DOHH2 (cell line): Measurements from ENCODE around the gene KIDINS220.

ENCODE experiments used
- H3F3A ChIP-seq: fragments of 200-600 bp; sonication (generic), shearing (Covaris generic); 2 replicates; pipeline ENCODE4 v1.6.0; 2016; ENCODE audit warnings: antibody characterized with exemption, mild to moderate bottlenecking; ENCODE audit not compliant: control insufficient read depth, insufficient read depth
- H3K27ac ChIP-seq: fragments of 200-600 bp; sonication (generic); 2 replicates; pipeline ENCODE4 v1.5.1; 2014; ENCODE audit warnings: low read depth, mild to moderate bottlenecking, low read length, moderate library complexity
- H3K27me3 ChIP-seq: fragments of 200-600 bp; sonication (generic); 2 replicates; pipeline ENCODE4 v1.6.1; 2014; ENCODE audit warnings: mild to moderate bottlenecking, low read length, mixed read lengths; ENCODE audit not compliant: control insufficient read depth
- H3K36me3 ChIP-seq: fragments of 200-600 bp; sonication (generic); 2 replicates; pipeline ENCODE4 v1.6.1; 2014; ENCODE audit warnings: mild to moderate bottlenecking, low read length, moderate library complexity, mixed read lengths; ENCODE audit not compliant: control insufficient read depth
- H3K4me1 ChIP-seq: fragments of 200-600 bp; sonication (generic); 2 replicates; pipeline ENCODE4 v1.6.1; 2014; ENCODE audit warnings: mild to moderate bottlenecking, low read length, mixed read lengths; ENCODE audit not compliant: control insufficient read depth
- H3K4me2 ChIP-seq: fragments of 200-600 bp; sonication (generic); 2 replicates; pipeline ENCODE4 v1.6.0; 2014; ENCODE audit warnings: mild to moderate bottlenecking, low read length, moderate library complexity
- H3K4me3 ChIP-seq: fragments of 200-600 bp; sonication (generic); 2 replicates; pipeline ENCODE4 v1.5.1; 2014; ENCODE audit warnings: mild to moderate bottlenecking, low read length, mixed read lengths
- H3K79me2 ChIP-seq: fragments of 200-600 bp; sonication (generic); 2 replicates; pipeline ENCODE4 v1.6.1; 2014; ENCODE audit warnings: mild to moderate bottlenecking, low read length, mixed read lengths; ENCODE audit not compliant: control insufficient read depth
- H3K9me2 ChIP-seq: fragments of 200-600 bp; sonication (generic); replicated peaks from 2 replicates; pipeline ENCODE4 v1.6.1; 2014; ENCODE audit warnings: mild to moderate bottlenecking, low read length, mixed read lengths; ENCODE audit not compliant: control insufficient read depth
- H3K9me3 ChIP-seq: fragments of 200-600 bp; sonication (generic); 2 replicates; pipeline ENCODE4 v1.6.1; 2014; ENCODE audit warnings: antibody characterized with exemption, low read length, mixed read lengths; ENCODE audit not compliant: control insufficient read depth, insufficient read depth
- H4K20me1 ChIP-seq: fragments of 200-600 bp; sonication (generic); 2 replicates; pipeline ENCODE4 v1.6.0; 2014; ENCODE audit warnings: low read depth, mild to moderate bottlenecking, antibody characterized with exemption, low read length, moderate library complexity; ENCODE audit not compliant: control insufficient read depth, insufficient read depth
- CTCF ChIP-seq: fragments of 200-600 bp; sonication (generic); IDR thresholded peaks from one replicate; pipeline ENCODE4 v1.5.1; 2014; ENCODE audit warnings: antibody characterized with exemption, mild to moderate bottlenecking, low read depth, low read length; ENCODE audit not compliant: poor library complexity, severe bottlenecking
- EZH2phosphoT487 ChIP-seq: fragments of 200-600 bp; sonication (generic); IDR thresholded peaks from 2 replicates; pipeline ENCODE4 v1.6.1; 2017; ENCODE audit warnings: borderline replicate concordance, mild to moderate bottlenecking, antibody characterized with exemption, low read length, moderate library complexity, mixed read lengths

Gene KIDINS220

GRCh38 chr2:8841932-8842331 is 4.5 kb upstream of the KIDINS220 start:
- Histone ChIP-seq H3K9me3 (no peaks in the 10 kb centered on the region), H3K27ac (no peak overlapping the region), H3K36me3 (peaks cover 3% of the 10 kb centered on the region; the same call in 1 of the 2 replicates), H3K4me2 (no peak overlapping the region), H3K79me2 (peaks cover 4% of the 10 kb centered on the region), H3K4me1 (peaks cover 4% of the 10 kb centered on the region), H3K9me2 (no peaks in the 10 kb centered on the region), H3F3A (no peaks in the 10 kb centered on the region), H3K27me3 (peaks cover 5% of the 10 kb centered on the region; the same call in 1 of the 2 replicates), H4K20me1 (no peaks in the 10 kb centered on the region), H3K4me3 (no peak overlapping the region)
- TF ChIP-seq CTCF, result no peak
- no peak for TF ChIP-seq EZH2phosphoT487

DNA sequence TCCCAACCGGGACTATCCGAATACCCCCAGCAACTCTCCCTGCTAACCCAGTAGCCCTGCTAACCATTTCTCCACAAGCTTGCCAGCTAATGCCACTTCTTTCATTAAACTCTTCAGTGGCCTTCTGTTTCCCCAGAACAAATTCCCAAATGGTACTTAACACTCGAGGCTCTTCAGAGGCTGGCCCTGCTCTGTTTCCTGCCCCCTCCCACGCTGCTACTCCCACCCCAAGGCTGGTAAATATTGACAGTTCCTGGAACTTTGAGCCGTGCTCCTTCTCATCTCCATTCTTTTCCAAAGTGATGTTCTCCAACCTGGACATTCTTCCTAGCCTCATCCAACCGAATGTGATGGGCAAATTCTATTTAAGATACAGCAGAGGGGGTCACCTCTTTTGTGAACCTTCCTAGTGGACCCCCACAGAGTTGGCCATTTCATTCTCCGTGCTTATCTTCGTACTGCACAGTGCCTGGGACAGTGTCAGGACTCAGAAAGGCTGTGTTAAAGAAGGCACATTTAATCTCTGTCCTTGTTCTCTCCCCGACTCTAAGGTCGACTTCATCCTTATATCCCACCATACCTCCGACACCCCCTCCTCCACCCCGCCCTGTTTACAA is 3.2 kb upstream of the KIDINS220 start:
- Histone ChIP-seq H3K4me2 (no peak overlapping the region), H3K9me3 (no peaks in the 10 kb centered on the region), H3F3A (no peaks in the 10 kb centered on the region), H3K4me3 (no peak overlapping the region), H3K36me3 (peaks cover 4% of the 10 kb centered on the region; the same call in 1 of the 2 replicates), H3K79me2 (peaks cover 18% of the 10 kb centered on the region), H3K27ac (no peak overlapping the region), H3K27me3 (peaks cover 5% of the 10 kb centered on the region; the same call in 1 of the 2 replicates), H4K20me1 (no peaks in the 10 kb centered on the region), H3K4me1 (peaks cover 14% of the 10 kb centered on the region), H3K9me2 (no peaks in the 10 kb centered on the region)
- TF ChIP-seq EZH2phosphoT487 (no peak), CTCF (no peak)

- TF ChIP-seq EZH2phosphoT487, result no peak
- TF ChIP-seq CTCF, result no peak
- H3K27ac ChIP-seq, result no peak overlapping the region
- peaks cover 30% of the 10 kb centered on the region for H3K79me2 ChIP-seq
- no peaks in the 10 kb centered on the region for H4K20me1 ChIP-seq
- H3K9me2 ChIP-seq, result no peaks in the 10 kb centered on the region
- no peaks in the 10 kb centered on the region for H3K27me3 ChIP-seq
- peaks cover 7% of the 10 kb centered on the region; the same call in 1 of the 2 replicates for H3K36me3 ChIP-seq
- peaks cover 14% of the 10 kb centered on the region for H3K4me1 ChIP-seq
- no peak overlapping the region for H3K4me2 ChIP-seq
- no peaks in the 10 kb centered on the region for H3F3A ChIP-seq
- H3K9me3 ChIP-seq, result no peaks in the 10 kb centered on the region
- H3K4me3 ChIP-seq, result no peak overlapping the region
Measured at GRCh38 chr2:8839189-8839965, 2.0 kb upstream of the KIDINS220 start.
